ENCODE data around the gene COL5A1. TPM values are rescaled to one million over a fixed set of nuclear protein-coding genes. Genes with fewer than 3 reads are reported as not detected.

The COL5A1 gene
- total RNA-seq, 1 donor from 2014 or later = 87.1 TPM

GRCh38 chr9:134625361-134626068, 16.1 kb upstream of the COL5A1 start:
- DNase-seq (ENCODE audit: low read depth, low spot score) = no peak

GRCh38 chr9:134626069-134626423, 15.6 kb upstream of the COL5A1 start:
- DNase-seq (ENCODE audit: low read depth, low spot score) = no peak

DNA sequence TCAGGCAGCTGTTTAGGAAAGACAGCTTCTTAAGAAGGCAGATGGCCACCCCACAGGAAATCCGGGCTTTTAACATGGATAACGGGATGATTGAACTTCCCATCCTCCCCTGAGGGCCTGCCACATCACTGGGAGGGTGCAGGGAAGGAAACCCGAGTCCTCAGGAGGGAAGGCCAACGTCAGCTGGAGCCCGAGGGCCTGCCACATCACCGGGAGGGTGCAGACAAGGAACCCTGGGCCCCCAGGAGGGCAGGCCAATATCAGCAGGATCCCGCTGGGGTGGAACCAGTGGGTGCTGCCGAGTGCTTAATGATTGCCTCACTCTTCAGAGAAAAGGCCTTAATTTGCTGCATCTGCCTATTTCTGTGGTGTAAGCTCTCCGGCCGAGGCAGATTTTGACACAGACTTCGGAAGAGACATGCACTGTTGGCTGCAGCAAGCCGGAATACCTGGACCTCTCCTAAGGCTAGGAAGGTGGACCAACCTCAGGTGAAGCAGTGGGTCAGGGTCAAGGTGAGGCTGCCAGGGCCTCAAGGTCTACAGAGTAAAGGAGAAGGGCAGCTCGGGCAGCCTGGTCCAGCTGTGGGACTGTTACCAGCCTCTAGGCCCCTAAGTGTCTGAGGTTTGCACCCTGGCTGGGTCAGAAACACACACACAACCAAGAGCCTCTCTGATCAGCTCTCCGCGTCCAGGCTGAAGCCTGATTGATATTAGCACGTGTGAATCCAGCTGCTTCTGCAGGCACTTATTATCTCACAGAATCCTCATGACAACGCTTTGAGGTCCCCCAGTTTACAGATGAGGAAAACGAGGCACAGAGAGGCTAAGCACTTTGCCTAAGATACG, 14.8 kb upstream of the COL5A1 start:
- no peak for DNase-seq (ENCODE audit: low read depth, low spot score)

- DNase-seq (ENCODE audit: low read depth, low spot score) = no peak
These were observed 13.9 kb upstream of the COL5A1 start for GRCh38 chr9:134627417-134628353.

- no peak for DNase-seq (ENCODE audit: low read depth, low spot score)
These were observed 13.3 kb upstream of the COL5A1 start for GRCh38 chr9:134628354-134628736.

GRCh38 chr9:134629061-134629585, 12.5 kb upstream of the COL5A1 start:
- DNase-seq (ENCODE audit: low read depth, low spot score) = no peak

DNA sequence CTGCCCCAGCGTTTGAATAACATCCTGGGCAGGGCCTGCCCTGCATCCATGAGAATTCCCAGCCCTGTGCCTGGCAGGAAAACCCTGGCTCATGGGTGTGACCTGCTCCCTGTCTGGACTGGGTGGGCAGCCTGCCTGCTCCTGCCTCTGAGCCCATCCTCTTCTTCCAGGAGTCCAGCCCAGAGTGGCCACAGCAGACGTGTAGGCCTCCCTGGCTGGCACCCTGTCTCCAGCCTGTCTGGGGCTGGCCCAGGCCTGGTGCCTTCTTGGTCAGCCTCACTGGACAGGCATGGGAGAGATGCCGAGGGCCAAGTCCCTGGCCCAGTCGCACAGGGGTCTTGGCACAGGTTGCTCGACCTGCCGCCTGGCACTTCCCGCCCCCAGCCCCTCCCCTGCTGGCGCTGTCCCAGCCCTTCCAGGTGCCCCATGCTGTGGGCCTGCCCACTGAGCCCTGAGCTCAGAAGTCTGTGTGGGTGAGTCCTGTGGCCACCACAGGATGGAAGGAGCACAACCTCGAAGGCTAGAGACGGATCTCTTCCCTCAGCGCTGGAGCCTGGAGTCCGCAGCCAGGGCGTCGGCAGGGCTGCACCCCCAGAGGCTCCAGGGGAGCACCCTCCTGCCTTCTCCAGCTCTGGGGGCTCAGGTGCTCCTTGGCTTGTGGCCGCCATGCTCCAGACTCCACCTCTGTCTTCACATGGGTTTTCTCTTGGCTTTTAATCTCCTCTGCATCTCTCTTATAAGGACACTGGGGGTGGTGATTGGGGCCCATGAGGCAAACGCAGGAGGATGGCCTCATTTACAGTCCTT, 11.8 kb upstream of the COL5A1 start:
- no peak for DNase-seq (ENCODE audit: low read depth, low spot score)

DNA sequence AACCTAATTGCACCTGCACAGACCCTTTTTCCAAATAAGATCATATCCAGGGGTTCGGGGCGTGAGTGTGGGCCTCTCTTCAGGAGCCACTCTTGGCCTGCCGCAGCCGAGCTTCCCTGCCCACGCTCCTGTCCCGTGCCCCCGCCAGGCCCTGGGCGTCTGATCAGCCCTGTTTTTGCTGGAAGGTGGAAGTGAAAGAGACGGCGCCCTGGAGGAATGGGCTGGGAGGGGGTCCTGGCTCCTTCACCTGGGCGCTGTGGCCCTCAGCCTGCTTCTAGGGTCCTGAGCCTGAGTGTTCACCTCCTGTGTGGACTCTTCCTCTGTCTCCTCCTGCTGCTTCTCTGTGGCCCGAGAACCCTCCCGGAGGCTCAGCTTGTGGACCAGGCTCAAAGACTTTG, 11.2 kb upstream of the COL5A1 start:
- DNase-seq (ENCODE audit: low read depth, low spot score) = no peak

DNA sequence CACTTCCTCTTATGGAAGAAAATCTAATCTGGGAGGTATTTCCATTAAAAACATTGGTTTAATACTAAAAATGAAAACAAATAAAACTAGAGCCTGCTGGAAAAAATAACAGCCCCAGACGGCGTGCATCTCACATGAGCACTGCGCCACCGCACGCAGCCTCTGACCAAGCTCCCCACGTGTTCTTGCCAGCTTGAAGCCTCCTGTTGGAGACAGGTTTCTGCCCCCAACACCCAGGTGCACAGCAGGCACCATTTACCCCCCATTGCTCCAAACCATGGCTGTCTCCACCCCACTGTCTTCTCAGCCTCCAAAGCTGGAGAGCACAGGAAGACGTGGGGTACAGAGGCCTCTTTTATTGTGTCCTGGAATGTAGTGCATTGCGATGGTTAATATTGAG, 10.7 kb upstream of the COL5A1 start:
- no peak for DNase-seq (ENCODE audit: low read depth, low spot score)

DNA sequence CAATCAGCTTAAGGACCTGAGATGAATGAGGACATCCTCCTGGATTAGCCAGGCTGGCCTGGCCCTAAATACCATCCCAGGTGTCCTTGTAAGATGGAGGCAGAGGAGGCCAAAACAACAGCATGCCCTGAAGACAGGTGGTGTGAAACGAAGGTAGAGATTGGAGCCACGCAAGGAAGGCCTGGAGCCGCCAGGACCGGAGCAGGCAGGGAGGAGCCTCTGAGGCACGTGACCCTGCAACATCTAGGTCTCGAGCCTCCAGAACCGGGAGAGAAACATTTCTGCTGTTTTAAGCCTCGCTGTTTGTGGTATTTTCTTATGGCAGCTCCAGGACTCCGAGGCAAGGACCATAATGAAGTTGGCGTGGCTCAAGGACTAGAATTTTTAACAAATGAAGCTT, 9.7 kb upstream of the COL5A1 start:
- no peak for DNase-seq (ENCODE audit: low read depth, low spot score)

DNA sequence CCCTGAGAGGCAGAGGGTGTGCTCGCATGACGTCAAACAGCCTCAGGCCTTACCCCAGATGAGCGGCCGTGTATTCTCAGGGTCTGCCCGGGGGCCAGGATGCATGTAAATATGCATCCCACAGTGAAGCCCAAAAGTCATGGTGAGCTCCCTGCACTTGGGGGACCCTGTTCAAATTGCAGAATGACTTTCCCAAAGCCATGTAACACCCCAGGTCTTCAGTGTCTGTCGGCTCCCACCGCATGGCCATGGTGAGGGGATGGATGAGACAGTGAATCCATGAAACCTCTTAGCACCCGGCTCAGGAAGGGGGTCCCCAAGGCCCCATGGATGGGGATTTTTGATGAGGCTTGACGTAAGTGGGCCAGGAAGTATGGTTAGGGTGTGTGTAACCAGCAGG, 9.3 kb upstream of the COL5A1 start:
- no peak for DNase-seq (ENCODE audit: low read depth, low spot score)

DNA sequence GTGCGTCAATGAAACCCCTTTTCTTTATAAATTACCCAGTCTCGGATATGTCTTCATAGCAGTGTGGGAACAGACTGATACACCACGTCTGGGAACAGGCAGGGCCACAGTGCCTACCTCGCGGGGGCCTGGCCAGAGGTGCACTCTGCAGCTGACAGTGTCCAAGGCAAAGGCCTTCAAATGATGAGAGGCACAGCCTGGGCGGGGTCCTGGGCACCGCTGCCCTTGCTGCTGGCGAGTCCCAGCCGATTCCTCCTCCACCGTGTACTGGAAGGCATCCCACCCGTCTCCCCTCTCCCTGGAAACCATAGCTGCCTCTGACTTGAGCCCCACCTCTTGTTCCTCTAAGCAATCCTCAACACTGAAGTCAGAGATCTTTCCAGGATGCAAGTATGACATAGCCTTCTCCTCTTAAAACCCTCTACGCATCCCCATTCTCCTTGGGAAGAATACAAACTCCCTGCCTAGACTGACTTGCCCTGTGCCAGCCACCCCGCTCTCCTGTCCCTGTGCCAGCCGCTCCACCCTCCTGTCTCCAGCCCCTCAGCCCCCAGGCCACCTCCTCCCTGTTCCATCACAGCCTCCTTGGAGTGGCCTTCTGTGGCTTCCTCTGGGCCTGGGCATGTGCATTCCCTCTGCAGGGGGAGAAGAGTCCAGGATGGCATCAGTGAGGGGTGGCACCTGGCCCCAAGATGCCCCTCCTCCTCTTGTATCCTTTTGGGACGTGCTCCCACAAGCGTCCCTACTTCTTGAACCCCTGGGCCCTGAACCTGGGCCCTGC, 8.1 kb upstream of the COL5A1 start:
- DNase-seq (ENCODE audit: low read depth, low spot score) = no peak

GRCh38 chr9:134634176-134634575, 7.4 kb upstream of the COL5A1 start:
- no peak for DNase-seq (ENCODE audit: low read depth, low spot score)

- DNase-seq (ENCODE audit: low read depth, low spot score) = no peak
These were observed 6.9 kb upstream of the COL5A1 start for GRCh38 chr9:134634667-134635230.

DNA sequence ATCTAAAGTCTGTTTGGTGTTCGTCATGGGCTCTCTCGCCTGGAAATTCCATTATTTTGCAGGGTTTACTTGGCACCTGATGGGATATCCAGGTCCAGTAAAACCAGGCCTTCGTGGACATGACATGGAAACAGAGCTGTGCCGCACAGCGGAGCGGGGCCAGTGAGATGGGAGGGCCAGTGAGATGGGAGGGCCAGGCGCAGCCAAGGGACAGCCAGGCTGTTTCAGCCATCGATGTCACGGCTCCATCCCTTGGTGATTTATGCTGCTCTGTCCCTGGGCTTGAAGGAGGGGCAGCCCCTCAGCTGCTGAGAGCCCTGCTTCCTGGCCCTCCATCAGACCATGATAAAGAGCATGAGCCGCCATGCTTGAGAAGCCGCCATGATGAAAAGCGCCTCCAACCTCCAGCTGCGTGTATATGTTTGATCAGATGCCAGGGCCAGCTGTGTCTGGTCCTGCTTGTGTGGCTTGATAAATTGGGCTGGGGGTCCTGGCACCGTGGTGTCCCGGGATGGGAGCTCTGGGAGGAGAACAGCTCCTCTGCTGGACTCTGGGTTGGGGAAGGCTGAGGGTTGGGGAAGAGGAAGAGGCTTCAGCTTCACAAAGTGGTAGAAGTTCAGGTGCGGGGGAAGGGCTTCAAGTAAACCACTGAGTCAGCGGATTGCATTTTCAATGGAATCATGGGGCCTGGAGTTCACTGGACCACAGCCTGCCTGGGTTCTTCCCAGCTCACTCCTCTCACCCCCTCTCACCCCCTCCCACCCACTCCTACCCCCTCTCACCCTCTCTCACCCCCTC, 6.1 kb upstream of the COL5A1 start:
- DNase-seq (ENCODE audit: low read depth, low spot score) = no peak

DNA sequence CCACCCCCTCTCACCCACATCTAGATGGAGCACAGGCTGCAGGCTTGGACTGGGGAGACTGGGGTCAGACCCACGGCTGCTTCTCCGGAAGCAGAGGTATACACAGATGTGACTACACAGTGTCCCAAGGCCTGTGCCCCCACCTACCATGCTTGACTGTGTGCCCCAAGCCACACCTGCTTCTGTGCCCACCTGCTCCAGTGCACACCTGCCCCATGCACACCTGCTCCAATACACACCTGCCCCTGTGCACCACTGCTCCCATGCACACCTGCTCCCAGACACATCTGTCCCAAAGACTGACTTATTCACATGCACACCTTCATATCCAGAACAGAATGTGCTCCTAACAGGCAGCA, 5.5 kb upstream of the COL5A1 start:
- no peak for DNase-seq (ENCODE audit: low read depth, low spot score)

DNA sequence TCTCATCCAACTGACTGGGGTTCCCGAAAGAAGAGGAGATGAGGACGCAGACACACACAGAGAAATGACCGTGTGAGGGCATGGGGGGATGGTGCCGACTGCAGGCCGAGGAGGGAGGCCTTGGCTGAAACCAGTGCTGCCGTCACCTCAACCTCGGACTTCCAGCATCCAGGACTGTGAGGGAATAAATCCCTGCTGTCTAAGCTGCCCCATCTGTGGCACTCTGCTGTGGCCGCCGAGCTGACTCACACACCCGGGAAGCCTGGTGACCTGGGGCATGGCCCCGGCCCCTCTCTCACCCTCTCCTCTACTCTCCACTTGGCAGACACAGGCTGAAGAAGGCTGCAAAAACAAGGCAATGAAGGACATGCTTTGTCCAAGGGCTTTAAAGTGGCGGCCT, 4.4 kb upstream of the COL5A1 start:
- no peak for DNase-seq (ENCODE audit: low read depth, low spot score)

DNA sequence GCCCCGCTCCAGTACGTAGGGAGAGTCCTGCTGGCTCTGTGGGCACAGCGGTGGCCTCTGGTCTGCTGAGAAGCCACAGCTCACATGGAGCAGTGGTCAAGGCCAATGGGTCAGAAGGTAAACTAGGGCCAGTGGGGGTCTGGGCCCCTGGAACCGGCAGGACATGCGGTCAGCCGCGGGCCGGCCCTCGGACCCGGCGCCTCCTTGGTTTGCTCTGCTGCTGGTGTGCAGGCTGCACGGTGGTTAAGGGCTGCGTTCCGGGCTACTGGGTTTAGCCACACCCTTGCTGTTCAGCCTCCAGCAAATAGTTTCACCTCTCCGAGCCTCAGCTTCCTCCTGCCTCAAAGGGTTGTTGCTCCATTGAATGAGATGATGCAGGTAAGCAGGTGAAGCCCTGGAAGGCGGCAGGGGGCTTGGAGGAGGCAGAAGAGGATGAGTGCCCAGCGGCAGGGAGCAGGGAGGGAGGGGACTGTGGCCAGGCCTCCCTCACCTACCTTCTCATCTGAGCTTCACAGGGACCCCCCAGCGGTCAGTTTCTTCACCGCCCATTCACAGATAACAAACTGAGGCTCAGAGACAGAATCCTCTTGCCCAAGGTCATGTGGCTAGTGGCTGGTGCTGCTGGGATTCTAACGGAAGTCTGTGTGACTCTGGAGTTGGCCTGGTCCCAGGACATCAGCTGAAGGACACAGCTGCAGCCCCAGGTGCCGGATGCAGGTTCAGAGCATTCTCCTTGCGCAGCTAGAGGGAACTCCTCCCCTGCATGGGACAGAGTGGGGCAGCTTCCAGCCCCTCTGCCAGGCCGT, 3.7 kb upstream of the COL5A1 start:
- DNase-seq (ENCODE audit: low read depth, low spot score) = no peak
